Adrenal gland (tissue), 12 donors: Measurements from ENCODE around the gene UBE2Q2. TPM values are rescaled to one million over a fixed set of nuclear protein-coding genes. Genes with fewer than 3 reads are reported as not detected.
A peak's percentile ranks its signal among the peaks of the same experiment; 100 is the strongest.

Experiments
- DNase-seq, 7 donors: peaks; one replicate each; pipeline ENCODE4 v3.0.0-alpha.2; 2019 to 2020
- H3K27ac ChIP-seq, 5 donors: fragments of 200-600 bp; sonication (generic) in 4 of 5; 1 replicate in 3 of 5; 2 replicates in 2 of 5; pipeline versions ENCODE4 v1.5.1 to v1.8.0; 2016 to 2020; ENCODE audit warnings: mild to moderate bottlenecking in 1 of 5
- H3K27me3 ChIP-seq: fragments of 200-600 bp; 2 replicates; pipeline ENCODE4 v1.8.0; 2021
- H3K36me3 ChIP-seq, 2 donors: fragments of 200-600 bp; replicated peaks in 1 of 2; 1 replicate in 1 of 2; 2 replicates in 1 of 2; pipeline versions ENCODE4 v1.5.1 to v1.8.0; 2018 to 2022
- H3K4me1 ChIP-seq, 2 donors: fragments of 200-600 bp; replicated peaks in 1 of 2; 1 replicate in 1 of 2; 2 replicates in 1 of 2; pipeline versions ENCODE4 v1.5.1 to v1.8.0; 2018 to 2021
- H3K4me3 ChIP-seq, 4 donors: fragments of 200-600 bp; sonication (generic) in 3 of 4; one replicate each; pipeline ENCODE4 v1.5.1; 2016 to 2018
- H3K9me3 ChIP-seq, 3 donors: fragments of 200-600 bp; sonication (generic) in 1 of 3; replicated peaks in 1 of 3; 1 replicate in 2 of 3; 2 replicates in 1 of 3; pipeline versions ENCODE4 v1.5.1 to v1.8.0; 2016 to 2021
- POLR2A ChIP-seq, 2 donors: fragments of 450-650 bp; IDR thresholded peaks; one replicate each; pipeline ENCODE4 v1.6.1; 2017; ENCODE audit warnings: antibody characterized with exemption in 2 of 2, mild to moderate bottlenecking in 2 of 2, moderate library complexity in 1 of 2
- WGBS, 4 donors: extraction: QIAGEN DNeasy Blood & Tissue Kit in 2 of 4; methylation state at CpG; one replicate each; pipeline versions ENCODE4 v1.1.5 to v1.1.7; 2013 to 2017; 5-methylcytosine and 5-hydroxymethylcytosine counted together
- intact Hi-C, 2 donors: fragments of 100-400 bp; cut with DNase I; formaldehyde crosslinking; loops; one replicate each; pipeline versions ENCODE4 v1.14.1 to v1.15.0; 2022 to 2023
- polyA plus RNA-seq, 3 donors: library from polyadenylated mRNA; stranded (reverse); fragments of 200-250 nt in 2 of 3; fragments of 350-450 nt in 1 of 3; fragmentation: Illumina TruSeq in 1 of 3; extraction: RNeasy Lipid Tissue Mini Kit (QIAGEN cat#74804) in 1 of 3; gene quantifications; one replicate each; pipeline ENCODE4 v1.2.3, GENCODE V29; 2013 to 2014
- total RNA-seq, 9 donors: library from RNA; depleted of rRNA in 4 of 9; stranded (reverse); fragments of >200 nt in 4 of 9; fragments of 120-200 nt in 1 of 9; fragmentation: NEBNext Ultra II Directional in 1 of 9; extraction: Animal tissue kit (Norgen Biotek cat#: 25700) in 1 of 9; gene quantifications; one replicate each; pipeline versions ENCODE4 v1.1.0 to v1.2.4, GENCODE V29; 2013 to 2023
- TF ChIP-seq, protein P1 (sequence below), 6 experiments: fragments of 450-650 bp in 4 of 6; fragments of 200-600 bp in 2 of 6; sonication (generic) in 1 of 6; IDR thresholded peaks; 1 replicate in 5 of 6; 2 replicates in 1 of 6; pipeline versions ENCODE4 v1.5.1 to v1.8.0; 2016 to 2021; ENCODE audit warnings: antibody characterized with exemption in 6 of 6, mild to moderate bottlenecking in 2 of 6, moderate library complexity in 1 of 6
- donor health status: healthy with polysubstance abuse.
- donor health status: Bipolar disorder and iron deficiency.
- donor health status: DM: yes; HTN: yes; CAD: no.
- donor health status: DM: no; HTN: no; CAD: no.
- donor health status: DM: no; HTN: no; CAD: no.
- donor health status: DM: yes; HTN: yes; CAD: no.

Gene UBE2Q2
- total and polyA plus RNA-seq, 12 donors = 18.7 to 76.7 (median 45.2) TPM

DNA sequence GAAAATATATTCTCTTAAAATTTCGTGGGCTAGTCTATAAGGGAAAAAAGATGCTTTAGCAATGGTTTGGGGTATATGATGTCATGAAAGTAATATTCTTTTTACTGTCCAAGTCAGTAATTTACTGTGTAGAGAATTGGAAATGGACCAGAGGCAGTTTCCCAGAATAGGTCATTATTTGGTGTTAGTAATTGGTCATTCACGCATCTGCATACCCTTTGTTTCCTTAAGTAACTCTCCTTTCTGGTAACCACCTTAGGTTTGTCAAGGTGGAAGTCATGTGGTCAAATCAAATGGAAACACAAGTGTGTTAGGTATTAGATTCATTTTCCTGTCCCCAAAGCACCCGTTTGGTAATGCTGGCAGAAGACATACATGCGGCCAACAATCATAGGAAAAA, 84.4 kb downstream of the UBE2Q2 start:
- H3K4me1 ChIP-seq = peaks cover under 1 to 7% of the 10 kb centered on the region in 2 donors
- intact Hi-C loops = loop anchor here (10.0 kb wide), 2 partner anchors 113 to 123 kb away; no protein-coding TSS in a partner anchor
- TF ChIP-seq POLR2A (IDR thresholded peaks at IDR 0.05) = no peak
- TF ChIP-seq, protein P1, sequence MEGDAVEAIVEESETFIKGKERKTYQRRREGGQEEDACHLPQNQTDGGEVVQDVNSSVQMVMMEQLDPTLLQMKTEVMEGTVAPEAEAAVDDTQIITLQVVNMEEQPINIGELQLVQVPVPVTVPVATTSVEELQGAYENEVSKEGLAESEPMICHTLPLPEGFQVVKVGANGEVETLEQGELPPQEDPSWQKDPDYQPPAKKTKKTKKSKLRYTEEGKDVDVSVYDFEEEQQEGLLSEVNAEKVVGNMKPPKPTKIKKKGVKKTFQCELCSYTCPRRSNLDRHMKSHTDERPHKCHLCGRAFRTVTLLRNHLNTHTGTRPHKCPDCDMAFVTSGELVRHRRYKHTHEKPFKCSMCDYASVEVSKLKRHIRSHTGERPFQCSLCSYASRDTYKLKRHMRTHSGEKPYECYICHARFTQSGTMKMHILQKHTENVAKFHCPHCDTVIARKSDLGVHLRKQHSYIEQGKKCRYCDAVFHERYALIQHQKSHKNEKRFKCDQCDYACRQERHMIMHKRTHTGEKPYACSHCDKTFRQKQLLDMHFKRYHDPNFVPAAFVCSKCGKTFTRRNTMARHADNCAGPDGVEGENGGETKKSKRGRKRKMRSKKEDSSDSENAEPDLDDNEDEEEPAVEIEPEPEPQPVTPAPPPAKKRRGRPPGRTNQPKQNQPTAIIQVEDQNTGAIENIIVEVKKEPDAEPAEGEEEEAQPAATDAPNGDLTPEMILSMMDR (IDR thresholded peaks at IDR 0.05) = no peak
- no peak for DNase-seq
- peaks cover 0 to 4% of the 10 kb centered on the region in 2 donors for H3K36me3 ChIP-seq
- 90 to 97% (median 92%) methylated on average over 4 of the region's 4 CpGs for WGBS, 4 donors
- no peak overlapping the region for H3K27ac ChIP-seq
- H3K4me3 ChIP-seq = no peak overlapping the region
- no peaks in the 10 kb centered on the region for H3K27me3 ChIP-seq
- H3K9me3 ChIP-seq = no peaks in the 10 kb centered on the region

DNA sequence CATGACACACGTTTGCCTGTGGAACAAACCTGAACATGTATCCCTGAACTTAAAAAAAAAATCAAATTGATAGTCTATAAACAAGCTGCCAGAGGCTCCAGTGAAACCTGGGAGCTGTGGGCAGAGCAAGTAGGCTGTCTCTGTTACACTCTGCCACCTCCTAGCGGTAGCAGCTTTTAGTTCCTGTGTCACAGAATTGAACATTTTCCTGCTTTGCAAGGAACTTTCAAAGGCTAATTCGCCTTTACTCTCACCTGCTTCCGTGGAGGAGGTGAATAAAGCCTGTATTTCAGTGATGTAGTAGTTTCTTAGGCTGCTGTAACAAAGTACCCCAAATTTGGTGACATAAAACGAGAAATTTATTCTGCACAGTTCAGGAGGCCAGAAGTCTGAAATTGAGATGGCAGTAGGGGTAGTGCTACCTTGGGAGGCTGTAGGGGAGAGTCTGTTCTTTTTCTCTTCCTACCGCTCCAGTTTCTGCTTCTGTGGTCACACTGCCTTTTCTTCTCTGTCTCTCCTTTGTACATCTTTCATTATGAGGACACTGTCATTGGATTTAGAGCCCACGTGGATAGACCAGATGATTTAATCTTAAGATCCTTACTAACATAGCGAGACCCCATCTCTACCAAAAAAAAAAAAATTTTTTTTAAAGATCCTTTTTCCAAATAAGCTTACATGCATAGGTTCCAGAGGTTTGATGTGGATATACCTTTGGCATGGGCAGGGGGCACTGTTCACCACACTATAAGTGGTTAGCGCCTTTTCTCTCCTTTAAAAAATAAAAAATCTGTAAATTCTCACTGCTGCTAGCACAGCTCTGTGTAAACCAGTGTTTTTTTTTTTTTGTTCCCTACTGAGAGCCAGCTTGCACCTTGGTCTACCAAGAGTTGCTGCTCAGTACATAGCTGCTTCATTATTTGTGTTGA, 85.7 kb downstream of the UBE2Q2 start:
- Histone ChIP-seq H3K9me3 (no peaks in the 10 kb centered on the region), H3K4me3 (no peak overlapping the region), H3K4me1 (no peaks in the 10 kb centered on the region), H3K36me3 (peaks cover 0 to 12% of the 10 kb centered on the region in 2 donors), H3K27ac (no peak overlapping the region), H3K27me3 (no peaks in the 10 kb centered on the region)
- TF ChIP-seq POLR2A (IDR thresholded peaks at IDR 0.05) = no peak
- TF ChIP-seq, protein P1 (IDR thresholded peaks at IDR 0.05) = peak in 3 of 6 experiments; percentile 20 to 29 (median 28)
- intact Hi-C loops = loop anchor here (10.0 kb wide), 2 partner anchors 114 to 124 kb away; no protein-coding TSS in a partner anchor
- DNase-seq = peak in 3 of 7 donors; percentile 27 to 64 (median 35)
- 77 to 80% (median 78%) methylated on average over 9 of the region's 9 CpGs for WGBS, 4 donors

DNA sequence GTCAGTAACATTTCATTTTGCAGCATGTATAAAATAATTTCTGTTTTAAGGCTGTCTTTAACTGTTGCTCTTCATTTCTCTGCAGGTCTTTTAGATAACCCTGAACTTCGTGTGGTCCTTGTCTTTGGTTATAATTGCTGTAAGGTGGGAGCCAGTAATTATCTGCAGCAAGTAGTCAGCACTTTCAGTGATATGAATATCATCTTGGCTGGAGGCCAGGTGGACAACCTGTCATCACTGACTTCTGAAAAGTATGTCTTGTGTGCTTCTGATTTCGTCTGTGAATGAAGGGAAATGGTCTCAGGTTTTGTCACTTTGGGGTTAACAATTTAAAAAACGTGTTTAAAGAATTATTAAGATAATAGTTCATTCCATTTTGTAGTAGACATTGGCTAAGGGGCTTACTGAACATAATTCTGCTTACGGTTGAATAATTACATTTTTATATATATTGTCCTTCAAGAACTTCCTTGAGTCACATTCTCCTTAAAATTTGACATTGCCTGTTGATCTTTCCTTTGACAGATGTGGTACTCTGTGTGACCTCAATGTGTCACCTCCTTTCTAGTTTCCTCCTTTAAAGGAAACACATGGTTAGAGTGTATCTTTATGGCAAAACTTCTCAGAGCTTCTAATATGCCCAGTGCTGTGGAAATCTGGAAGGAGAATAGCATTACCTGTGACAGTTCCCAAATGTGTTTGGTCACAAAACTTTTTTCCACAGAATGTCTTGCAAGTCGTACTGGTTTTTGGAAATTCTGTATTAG, 86.7 kb downstream of the UBE2Q2 start:
- WGBS, 4 donors = 53 to 64% (median 60%) methylated on average over 5 of the region's 5 CpGs
- no peak overlapping the region for H3K27ac ChIP-seq
- no peaks in the 10 kb centered on the region for H3K27me3 ChIP-seq
- H3K9me3 ChIP-seq = no peaks in the 10 kb centered on the region
- peaks cover 0 to 13% of the 10 kb centered on the region in 2 donors for H3K36me3 ChIP-seq
- no peak overlapping the region for H3K4me3 ChIP-seq
- intact Hi-C loops = loop anchor here (10.0 kb wide), 2 partner anchors 115 to 125 kb away; no protein-coding TSS in a partner anchor
- DNase-seq = peak in 1 of 7 donors; percentile 9
- H3K4me1 ChIP-seq = no peaks in the 10 kb centered on the region
- TF ChIP-seq POLR2A (IDR thresholded peaks at IDR 0.05) = no peak
- TF ChIP-seq, protein P1 (IDR thresholded peaks at IDR 0.05) = no peak

DNA sequence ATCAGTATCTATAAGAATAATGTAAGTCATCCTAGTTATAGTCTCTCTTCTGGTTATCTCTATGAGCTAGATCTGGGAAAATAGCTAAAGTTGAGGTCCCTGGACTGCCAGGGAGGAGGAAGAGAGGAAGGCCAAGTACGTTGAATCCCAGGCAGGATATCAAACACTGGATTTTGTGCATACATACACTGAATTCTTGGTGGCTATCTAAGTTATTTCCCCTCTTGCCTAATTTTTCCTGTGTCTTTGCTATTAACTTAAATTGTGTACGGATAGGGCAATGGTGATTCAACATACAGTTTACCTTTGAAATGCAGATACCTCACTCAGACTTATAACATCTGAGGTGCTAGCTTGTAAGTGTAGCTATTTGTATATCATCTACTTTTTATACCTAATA, 87.6 kb downstream of the UBE2Q2 start:
- Histone ChIP-seq H3K4me1 (no peaks in the 10 kb centered on the region), H3K4me3 (no peak overlapping the region), H3K27ac (no peak overlapping the region), H3K9me3 (no peaks in the 10 kb centered on the region), H3K27me3 (no peaks in the 10 kb centered on the region), H3K36me3 (peaks cover 0 to 13% of the 10 kb centered on the region in 2 donors)
- intact Hi-C loops = no loop called here
- TF ChIP-seq, protein P1 (IDR thresholded peaks at IDR 0.05) = no peak
- no peak for TF ChIP-seq POLR2A (IDR thresholded peaks at IDR 0.05)
- no peak for DNase-seq
- 76 to 92% (median 86%) methylated on average over 2 of the region's 2 CpGs for WGBS, 4 donors
